ENCODE data around the gene C1QTNF3. TPM values are rescaled to one million over a fixed set of nuclear protein-coding genes. Genes with fewer than 3 reads are reported as not detected.

C1QTNF3 gene
- total and polyA plus RNA-seq, 2 donors (not counting 3 experiments of a cell fraction or from before 2014, with no cell fraction given) = 1.6 TPM

DNA sequence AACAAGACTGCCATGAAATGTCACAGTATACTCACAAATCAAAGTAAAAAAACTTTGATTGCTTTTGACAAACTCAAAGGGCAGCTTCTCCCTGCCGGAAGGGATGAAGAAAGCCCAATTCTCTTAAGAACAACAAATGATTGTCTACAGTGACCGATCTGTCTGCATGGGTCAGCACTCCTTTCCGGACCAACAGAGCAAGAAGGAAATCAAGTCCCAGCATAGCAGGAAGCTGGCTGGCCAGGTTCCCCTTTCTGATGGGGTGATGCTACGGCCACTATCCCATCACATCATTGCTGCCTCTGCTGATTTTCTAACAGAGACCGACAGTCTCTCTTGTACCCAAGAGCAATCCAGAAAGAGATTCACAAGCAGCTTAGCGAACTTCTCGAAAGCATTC is 692 bp downstream of the C1QTNF3 start:
- DNase-seq (ENCODE audit: low read depth, low spot score) (peak; percentile 53), FAIRE-seq (peak; percentile 74)
- ChIA-PET POLR2A (no interaction called here), CTCF (no interaction called here)
- Histone ChIP-seq H2AFZ (ENCODE audit: low read depth, low read length) (no peak overlapping the region), H3K9ac (replicated peaks; ENCODE audit: extremely low read depth, insufficient read depth, low read length) (no peak overlapping the region), H3K36me3 (ENCODE audit: control insufficient read depth in 2 of 2, extremely low read depth in 1 of 2, insufficient read depth in 2 of 2, low read length in 2 of 2) (no peaks in the 10 kb centered on the region), H3K27me3 (ENCODE audit: control insufficient read depth in 2 of 2, insufficient read depth in 2 of 2, low read length in 2 of 2) (no peaks in the 10 kb centered on the region), H3K4me3 (replicated peaks in 1 of 3; ENCODE audit: insufficient read depth in 1 of 3, low read depth in 1 of 3, low read length in 3 of 3) (no peak overlapping the region), H3K4me1 (ENCODE audit: control insufficient read depth, extremely low read depth, insufficient read depth, low read length) (peaks cover 25% of the 10 kb centered on the region), H3K9me3 (replicated peaks; ENCODE audit: control insufficient read depth, insufficient read depth, low read length) (no peaks in the 10 kb centered on the region), H3K27ac (ENCODE audit: insufficient read depth, low read depth, low read length) (no peak overlapping the region), H4K20me1 (replicated peaks; ENCODE audit: control insufficient read depth, extremely low read depth, insufficient read depth, low read length) (no peaks in the 10 kb centered on the region), H3K4me2 (ENCODE audit: insufficient read depth, low read length) (peak overlapping the region; percentile 72), H3K9me1 (replicated peaks; ENCODE audit: control insufficient read depth, extremely low read depth, insufficient read depth, low read length) (no peaks in the 10 kb centered on the region), H3K79me2 (ENCODE audit: control insufficient read depth, insufficient read depth, low read length) (no peaks in the 10 kb centered on the region)
- intact Hi-C loops (cut with micrococcal nuclease) (loop anchor here (2.0 kb wide), 1 partner anchor 34 kb away; the partner anchor contains the start of gene AMACR), dilution Hi-C loops (cut with MboI; ENCODE audit: extremely low pct_ligation_motif_present, low sequenced_read_pairs) (no loop called here)
- TF ChIP-seq JUN (IDR thresholded peaks at IDR 0.05; ENCODE audit: borderline replicate concordance, insufficient read depth, insufficient read length, low read depth) = no peak
- TF ChIP-seq FOS (IDR thresholded peaks at IDR 0.05; ENCODE audit: borderline replicate concordance, insufficient read depth, low read length) = peak; percentile 16
- BruUV-seq (replicated peaks) = no TSS peak

DNA sequence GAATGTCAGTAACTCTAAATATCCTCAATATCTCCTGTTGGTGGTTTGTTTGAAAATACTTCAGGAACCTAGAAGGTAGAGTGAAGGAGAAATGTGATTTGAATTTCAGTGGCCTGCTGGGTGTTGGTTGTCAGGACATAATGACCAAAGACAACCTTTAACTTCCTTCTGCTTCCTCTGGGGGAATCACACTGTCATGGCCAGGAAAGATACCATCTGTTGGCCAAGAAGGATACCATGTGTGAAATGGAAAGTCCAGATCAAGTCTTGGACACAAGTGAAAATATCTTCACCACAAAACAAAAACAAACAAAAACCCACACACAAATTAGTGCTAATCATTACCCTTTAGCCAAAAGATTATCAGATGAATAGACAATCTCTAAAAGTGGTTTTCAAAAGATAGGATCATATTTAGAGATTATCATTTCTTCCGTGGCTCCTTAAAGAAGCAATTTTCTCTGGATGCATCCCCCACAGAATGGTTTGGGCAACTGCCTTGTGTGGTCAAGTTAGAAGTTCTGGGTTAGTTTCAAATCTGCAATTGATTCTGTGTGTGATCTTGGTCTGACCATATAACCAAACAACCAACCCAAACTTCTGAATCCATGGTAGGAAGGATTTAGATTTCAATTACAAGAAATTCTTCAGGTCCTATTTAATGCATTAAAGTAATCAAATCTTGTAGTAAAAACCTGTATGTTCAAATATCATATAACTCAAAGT is 1.6 kb downstream of the C1QTNF3 start:
- H3K4me2 ChIP-seq (ENCODE audit: insufficient read depth, low read length) = peak overlapping the region; percentile 72
- no TSS peak for BruUV-seq (replicated peaks)
- H3K9me3 ChIP-seq (replicated peaks; ENCODE audit: control insufficient read depth, insufficient read depth, low read length) = no peaks in the 10 kb centered on the region
- no peaks in the 10 kb centered on the region for H3K9me1 ChIP-seq (replicated peaks; ENCODE audit: control insufficient read depth, extremely low read depth, insufficient read depth, low read length)
- no peak overlapping the region for H3K27ac ChIP-seq (ENCODE audit: insufficient read depth, low read depth, low read length)
- H3K4me1 ChIP-seq (ENCODE audit: control insufficient read depth, extremely low read depth, insufficient read depth, low read length) = peaks cover 25% of the 10 kb centered on the region
- no peaks in the 10 kb centered on the region for H3K36me3 ChIP-seq (ENCODE audit: control insufficient read depth in 2 of 2, extremely low read depth in 1 of 2, insufficient read depth in 2 of 2, low read length in 2 of 2)
- TF ChIP-seq JUN (IDR thresholded peaks at IDR 0.05; ENCODE audit: borderline replicate concordance, insufficient read depth, insufficient read length, low read depth) = no peak
- TF ChIP-seq GATA2 (IDR thresholded peaks at IDR 0.05; ENCODE audit: insufficient read depth, insufficient read length, low read depth, low read length) = no peak
- no peak for TF ChIP-seq POLR2A (IDR thresholded peaks at IDR 0.05; ENCODE audit: low read depth, low read length)
- no peak for TF ChIP-seq EZH2 (IDR thresholded peaks at IDR 0.05; ENCODE audit: borderline replicate concordance, low read depth, low read length, severe bottlenecking)
- no peak for TF ChIP-seq FOS (IDR thresholded peaks at IDR 0.05; ENCODE audit: borderline replicate concordance, insufficient read depth, low read length)
- no peak for TF ChIP-seq CTCF (IDR thresholded peaks at IDR 0.05; ENCODE audit: extremely low read depth in 1 of 2, insufficient read depth in 1 of 2, low read depth in 1 of 2, low read length in 2 of 2)
- TF ChIP-seq MYC (IDR thresholded peaks at IDR 0.05; ENCODE audit: low read depth, low read length) = no peak
- TF ChIP-seq POLR2AphosphoS5 (IDR thresholded peaks at IDR 0.05; ENCODE audit: insufficient read depth, low read depth, low read length) = no peak
- TF ChIP-seq, protein P1, sequence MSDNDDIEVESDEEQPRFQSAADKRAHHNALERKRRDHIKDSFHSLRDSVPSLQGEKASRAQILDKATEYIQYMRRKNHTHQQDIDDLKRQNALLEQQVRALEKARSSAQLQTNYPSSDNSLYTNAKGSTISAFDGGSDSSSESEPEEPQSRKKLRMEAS (IDR thresholded peaks at IDR 0.05; ENCODE audit: insufficient read depth, insufficient read length) = no peak
- no peaks in the 10 kb centered on the region for H4K20me1 ChIP-seq (replicated peaks; ENCODE audit: control insufficient read depth, extremely low read depth, insufficient read depth, low read length)
- intact Hi-C loops (cut with micrococcal nuclease) (no loop called here), dilution Hi-C loops (cut with MboI; ENCODE audit: extremely low pct_ligation_motif_present, low sequenced_read_pairs) (no loop called here)
- no peaks in the 10 kb centered on the region for H3K79me2 ChIP-seq (ENCODE audit: control insufficient read depth, insufficient read depth, low read length)
- CTCF ChIA-PET = no interaction called here
- H2AFZ ChIP-seq (ENCODE audit: low read depth, low read length) = no peak overlapping the region
- no peak for DNase-seq (ENCODE audit: low read depth, low spot score)
- peak; percentile 59 for FAIRE-seq
- H3K9ac ChIP-seq (replicated peaks; ENCODE audit: extremely low read depth, insufficient read depth, low read length) = no peak overlapping the region
- POLR2A ChIA-PET = no interaction called here
- no peaks in the 10 kb centered on the region for H3K27me3 ChIP-seq (ENCODE audit: control insufficient read depth in 2 of 2, insufficient read depth in 2 of 2, low read length in 2 of 2)
- no peak overlapping the region for H3K4me3 ChIP-seq (replicated peaks in 1 of 3; ENCODE audit: insufficient read depth in 1 of 3, low read depth in 1 of 3, low read length in 3 of 3)
